B cell (primary cell): ENCODE measurements around the gene ALDH1A2. TPM values are rescaled to one million over a fixed set of nuclear protein-coding genes. Genes with fewer than 3 reads are reported as not detected.

ENCODE experiments used
- ATAC-seq: fragments of 200-7000 bp; cut with Tn5 transposase; one replicate; pipeline ENCODE4 v1.10.0; 2021; ENCODE audit warnings: low read depth, mild to moderate bottlenecking, moderate number of reproducible peaks, moderate library complexity
- CTCF ChIA-PET: fragments of 350-600 bp; sonication (Branson Sonifier 250); formaldehyde crosslinking; loops from one replicate; lab custom pipeline; 2021; ENCODE audit warnings: antibody characterized with exemption, inconsistent platforms; lab: Charles Lee
- POLR2A ChIA-PET: fragments of 350-600 bp; sonication (Branson Sonifier 250); formaldehyde crosslinking; loops from one replicate; lab custom pipeline; 2021; ENCODE audit warnings: antibody characterized with exemption; lab: Charles Lee
- DNase-seq: peaks from one replicate; pipeline ENCODE4 v3.0.0; 2013
- H2AFZ ChIP-seq: 2 replicates; pipeline ENCODE4 v1.6.1; 2012; ENCODE audit warnings: mild to moderate bottlenecking, low read depth, low read length; ENCODE audit not compliant: insufficient read depth, poor library complexity, severe bottlenecking
- H3K27ac ChIP-seq, 2 donors: 1 replicate in 1 of 2; 2 replicates in 1 of 2; pipeline ENCODE4 v1.5.1; 2012 to 2013; ENCODE audit warnings: low read length in 2 of 2, mild to moderate bottlenecking in 2 of 2, moderate library complexity in 1 of 2
- H3K27me3 ChIP-seq, 4 experiments: fragments of 200-600 bp in 1 of 4; sonication (generic) in 1 of 4; replicated peaks in 1 of 4; 1 replicate in 2 of 4; 2 replicates in 2 of 4; pipeline versions ENCODE4 v1.6.1 to v1.7.0; 2013 to 2016; ENCODE audit warnings: low read length in 3 of 4, mild to moderate bottlenecking in 2 of 4, mixed read lengths in 1 of 4, moderate library complexity in 1 of 4; ENCODE audit not compliant: insufficient read depth in 4 of 4, control insufficient read depth in 3 of 4; ENCODE audit errors: control extremely low read depth in 1 of 4
- H3K36me3 ChIP-seq, 2 experiments: replicated peaks in 1 of 2; 1 replicate in 1 of 2; 2 replicates in 1 of 2; pipeline versions ENCODE4 v1.6.1 to v1.7.1; 2013; ENCODE audit warnings: low read length in 1 of 2; ENCODE audit not compliant: insufficient read depth in 2 of 2, control insufficient read depth in 1 of 2; ENCODE audit errors: control extremely low read depth in 1 of 2, extremely low read depth in 1 of 2
- H3K4me1 ChIP-seq, 2 donors: fragments of 200-600 bp in 1 of 2; sonication (generic) in 1 of 2; 1 replicate in 1 of 2; 2 replicates in 1 of 2; pipeline versions ENCODE4 v1.5.1 to v1.6.1; 2013 to 2017; ENCODE audit warnings: low read length in 2 of 2; ENCODE audit not compliant: control insufficient read depth in 2 of 2, insufficient read depth in 2 of 2
- H3K4me2 ChIP-seq: replicated peaks from 2 replicates; pipeline ENCODE3; 2012; ENCODE audit warnings: mild to moderate bottlenecking, low read depth, low read length; ENCODE audit not compliant: poor library complexity, severe bottlenecking
- H3K4me3 ChIP-seq, 5 experiments: fragments of 200-600 bp in 1 of 5; sonication (generic) in 1 of 5; 1 replicate in 3 of 5; 2 replicates in 2 of 5; pipeline versions ENCODE4 v1.5.1 to v1.7.0; 2011 to 2016; ENCODE audit warnings: low read length in 4 of 5, mild to moderate bottlenecking in 4 of 5, low read depth in 2 of 5, control low read depth in 1 of 5, moderate library complexity in 1 of 5; ENCODE audit not compliant: insufficient read depth in 1 of 5; ENCODE audit errors: control extremely low read depth in 1 of 5, extremely low read depth in 1 of 5
- H3K79me2 ChIP-seq: fragments of 200-600 bp; sonication (generic); one replicate; pipeline ENCODE4 v1.6.0; 2016; ENCODE audit warnings: low read length; ENCODE audit not compliant: control insufficient read depth, insufficient read depth
- H3K9ac ChIP-seq: fragments of 200-600 bp; sonication (generic); 2 replicates; pipeline ENCODE4 v1.6.1; 2017; ENCODE audit warnings: mild to moderate bottlenecking, low read length, moderate library complexity
- H3K9me3 ChIP-seq, 3 donors: one replicate each; pipeline versions ENCODE4 v1.6.1 to v1.7.1; 2013; ENCODE audit warnings: low read length in 2 of 3; ENCODE audit not compliant: control insufficient read depth in 2 of 3, insufficient read depth in 1 of 3; ENCODE audit errors: control extremely low read depth in 1 of 3
- H4K20me1 ChIP-seq: 2 replicates; pipeline ENCODE4 v1.6.0; 2012; ENCODE audit warnings: mild to moderate bottlenecking, low read length; ENCODE audit not compliant: insufficient read depth, control insufficient read depth, poor library complexity, severe bottlenecking
- H3K27ac Mint-ChIP-seq: one replicate; pipeline ENCODE4 v1.8.0; 2021; ENCODE audit warnings: mixed read lengths
- H3K27me3 Mint-ChIP-seq: one replicate; pipeline ENCODE4 v1.8.0; 2021; ENCODE audit warnings: mixed read lengths
- H3K4me1 Mint-ChIP-seq: one replicate; pipeline ENCODE4 v1.8.0; 2021; ENCODE audit warnings: mixed read lengths
- H3K4me3 Mint-ChIP-seq: one replicate; pipeline ENCODE4 v1.8.0; 2021; ENCODE audit warnings: mixed read lengths
- H3K9me3 Mint-ChIP-seq: one replicate; pipeline ENCODE4 v1.8.0; 2022; ENCODE audit warnings: mixed read lengths; ENCODE audit not compliant: insufficient read depth
- EZH2 ChIP-seq: IDR thresholded peaks from 2 replicates; pipeline ENCODE4 v1.6.1; 2012; ENCODE audit warnings: borderline replicate concordance, low read depth, mild to moderate bottlenecking, moderate library complexity, low read length; ENCODE audit not compliant: insufficient read depth, poor library complexity, severe bottlenecking
- WGBS: methylation state at CpG from one replicate; pipeline ENCODE4 v1.1.5; 2013; ENCODE audit warnings: missing lambda C conversion rate; ENCODE audit not compliant: insufficient coverage; 5-methylcytosine and 5-hydroxymethylcytosine counted together
- intact Hi-C: fragments of 100-400 bp; cut with micrococcal nuclease; formaldehyde crosslinking; loops from one replicate; pipeline ENCODE4 v1.10.0; 2022
- polyA plus RNA-seq: library from polyadenylated mRNA; depleted of rRNA; stranded (reverse); fragments of >200 nt; gene quantifications from 2 replicates; pipeline ENCODE4 v1.2.3, GENCODE V29; 2012
- total RNA-seq, 2 donors: library from RNA; stranded (reverse); fragments of 120-200 nt in 1 of 2; gene quantifications; 1 replicate in 1 of 2; 2 replicates in 1 of 2; pipeline versions ENCODE4 v1.2.3 to v1.2.4, GENCODE V29; 2013 to 2022
- TF ChIP-seq, protein P1 (sequence below): fragments of 200-600 bp; IDR thresholded peaks from one replicate; pipeline ENCODE4 v1.8.0; 2022; ENCODE audit warnings: antibody characterized with exemption, mild to moderate bottlenecking

Gene ALDH1A2
- total and polyA plus RNA-seq, 2 donors (not counting 1 experiment from before 2014, with no cell fraction given) = not detected

DNA sequence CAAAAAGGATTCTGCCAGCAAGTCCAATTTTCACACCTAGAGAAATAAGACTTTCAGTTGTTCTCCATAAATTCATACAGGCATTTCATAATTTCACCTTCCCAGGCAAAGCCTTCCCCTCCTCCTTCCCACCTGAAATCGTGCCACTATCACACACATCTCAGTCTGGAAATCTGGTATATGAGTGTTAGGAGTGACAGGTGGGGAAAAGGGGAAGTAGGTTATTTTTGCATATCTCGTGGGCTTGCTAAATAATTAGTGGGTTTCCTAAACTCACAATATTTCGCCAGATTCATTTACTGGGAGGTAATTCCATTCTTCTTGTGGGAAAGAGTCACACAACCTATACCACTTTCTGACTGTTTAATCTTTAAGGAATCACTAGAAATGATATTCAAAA, 7.4 kb downstream of the ALDH1A2 start:
- Histone ChIP-seq H3K4me3 (no peak overlapping the region), H3K27me3 (peaks cover 0 to 33% (median 8%) of the 10 kb centered on the region in 4 experiments), H3K36me3 (no peaks in the 10 kb centered on the region), H4K20me1 (no peaks in the 10 kb centered on the region), H3K27ac (no peak overlapping the region), H3K79me2 (no peaks in the 10 kb centered on the region), H3K9ac (no peak overlapping the region), H2AFZ (no peak overlapping the region), H3K4me2 (no peak overlapping the region), H3K9me3 (peaks cover 0 to 2% (median 0%) of the 10 kb centered on the region in 3 donors), H3K4me1 (no peaks in the 10 kb centered on the region)
- WGBS = no CpG with 5 or more reads among the region's 3 CpGs
- ATAC-seq (no peak), DNase-seq (peak; percentile 8)
- Mint-ChIP-seq H3K9me3 (no peaks in the 10 kb centered on the region), H3K4me3 (no peak overlapping the region), H3K27ac (no peak overlapping the region), H3K4me1 (peaks cover 4% of the 10 kb centered on the region), H3K27me3 (peaks cover 50% of the 10 kb centered on the region)
- ChIA-PET CTCF (no interaction called here), POLR2A (no interaction called here)
- TF ChIP-seq, protein P1, sequence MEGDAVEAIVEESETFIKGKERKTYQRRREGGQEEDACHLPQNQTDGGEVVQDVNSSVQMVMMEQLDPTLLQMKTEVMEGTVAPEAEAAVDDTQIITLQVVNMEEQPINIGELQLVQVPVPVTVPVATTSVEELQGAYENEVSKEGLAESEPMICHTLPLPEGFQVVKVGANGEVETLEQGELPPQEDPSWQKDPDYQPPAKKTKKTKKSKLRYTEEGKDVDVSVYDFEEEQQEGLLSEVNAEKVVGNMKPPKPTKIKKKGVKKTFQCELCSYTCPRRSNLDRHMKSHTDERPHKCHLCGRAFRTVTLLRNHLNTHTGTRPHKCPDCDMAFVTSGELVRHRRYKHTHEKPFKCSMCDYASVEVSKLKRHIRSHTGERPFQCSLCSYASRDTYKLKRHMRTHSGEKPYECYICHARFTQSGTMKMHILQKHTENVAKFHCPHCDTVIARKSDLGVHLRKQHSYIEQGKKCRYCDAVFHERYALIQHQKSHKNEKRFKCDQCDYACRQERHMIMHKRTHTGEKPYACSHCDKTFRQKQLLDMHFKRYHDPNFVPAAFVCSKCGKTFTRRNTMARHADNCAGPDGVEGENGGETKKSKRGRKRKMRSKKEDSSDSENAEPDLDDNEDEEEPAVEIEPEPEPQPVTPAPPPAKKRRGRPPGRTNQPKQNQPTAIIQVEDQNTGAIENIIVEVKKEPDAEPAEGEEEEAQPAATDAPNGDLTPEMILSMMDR = no peak
- no peak for TF ChIP-seq EZH2
- intact Hi-C loops = no loop called here

DNA sequence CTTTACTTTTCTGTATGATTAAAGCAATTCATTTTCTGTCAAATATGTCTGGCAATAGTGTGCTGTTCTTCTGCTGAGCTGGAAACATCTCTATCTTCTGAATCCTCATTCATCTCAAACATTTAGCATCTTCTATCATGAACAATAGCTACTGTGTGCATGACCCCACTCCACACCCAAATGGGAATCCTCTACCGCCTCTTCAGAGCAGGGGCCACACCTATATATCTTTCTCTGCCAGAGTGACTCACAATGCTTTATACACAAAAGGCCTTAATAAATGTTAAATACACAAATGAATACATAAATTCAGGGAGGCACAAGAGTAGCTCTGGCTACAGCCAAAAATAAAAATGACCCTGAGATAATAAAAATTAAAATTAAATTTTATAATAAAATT, 8.0 kb downstream of the ALDH1A2 start:
- ChIA-PET POLR2A (no interaction called here), CTCF (no interaction called here)
- no peaks in the 10 kb centered on the region for H3K9me3 Mint-ChIP-seq
- TF ChIP-seq, protein P1 = no peak
- TF ChIP-seq EZH2 = no peak
- H3K4me3 ChIP-seq = no peak overlapping the region
- no peaks in the 10 kb centered on the region for H3K79me2 ChIP-seq
- H3K4me2 ChIP-seq = no peak overlapping the region
- no peak overlapping the region for H2AFZ ChIP-seq
- H3K4me3 Mint-ChIP-seq = no peak overlapping the region
- H3K27ac Mint-ChIP-seq = no peak overlapping the region
- no peaks in the 10 kb centered on the region for H3K4me1 ChIP-seq
- no peaks in the 10 kb centered on the region for H4K20me1 ChIP-seq
- no peaks in the 10 kb centered on the region for H3K36me3 ChIP-seq
- peaks cover 0 to 33% (median 8%) of the 10 kb centered on the region in 4 experiments for H3K27me3 ChIP-seq
- no peak overlapping the region for H3K9ac ChIP-seq
- no peak overlapping the region for H3K27ac ChIP-seq
- DNase-seq = no peak
- no peak for ATAC-seq
- no CpG with 5 or more reads among the region's 1 CpG for WGBS
- intact Hi-C loops = no loop called here
- H3K27me3 Mint-ChIP-seq = peaks cover 50% of the 10 kb centered on the region
- peaks cover 0 to 2% (median 0%) of the 10 kb centered on the region in 3 donors for H3K9me3 ChIP-seq
- peaks cover 4% of the 10 kb centered on the region for H3K4me1 Mint-ChIP-seq
